K562 (cell line): ENCODE results near the gene MTF1. TPM values are rescaled to one million over a fixed set of nuclear protein-coding genes. Genes with fewer than 3 reads are reported as not detected.

Source experiments
- ETS1 ChIP-seq: conservative IDR thresholded peaks from 2 replicates; pipeline ENCODE4 v1.6.1; 2011; ENCODE audit warnings: low read depth, mild to moderate bottlenecking, low read length; ENCODE audit not compliant: control insufficient read depth
- FOXA1 ChIP-seq: fragments of 450-650 bp; IDR thresholded peaks from 2 replicates; pipeline ENCODE4 v1.6.1; 2016; ENCODE audit warnings: mild to moderate bottlenecking, borderline replicate concordance
- GTF3C2 ChIP-seq: IDR thresholded peaks from 3 replicates; pipeline ENCODE4 v1.6.1; 2011; ENCODE audit warnings: borderline replicate concordance, mild to moderate bottlenecking, moderate library complexity; ENCODE audit not compliant: insufficient read length; ENCODE audit errors: extremely low read depth
- MCM7 ChIP-seq, 2 experiments: fragments of 450-650 bp; IDR thresholded peaks; 2 replicates each; pipeline ENCODE4 v1.6.1; 2016 to 2018
- MTA3 ChIP-seq: fragments of 450-650 bp; formaldehyde crosslinking; IDR thresholded peaks from 2 replicates; pipeline ENCODE4 v1.6.1; 2017; ENCODE audit warnings: mild to moderate bottlenecking, borderline replicate concordance
- MXI1 ChIP-seq: IDR thresholded peaks from 2 replicates; pipeline ENCODE4 v1.6.1; 2011; ENCODE audit warnings: low read depth, mild to moderate bottlenecking, improper control_type of control experiment, low read length
- NRF1 ChIP-seq, 2 experiments: fragments of 450-650 bp; IDR thresholded peaks in 1 of 2; conservative IDR thresholded peaks in 1 of 2; 2 replicates each; pipeline ENCODE4 v1.6.1; 2014; ENCODE audit warnings: mild to moderate bottlenecking in 2 of 2
- ZBTB33 ChIP-seq: sonication (generic); formaldehyde crosslinking; IDR thresholded peaks from 2 replicates; pipeline ENCODE4 v1.8.1; 2023; ENCODE audit warnings: mild to moderate bottlenecking, missing genetic modification reagents
- ZBTB40 ChIP-seq, 2 experiments: fragments of 450-650 bp in 1 of 2; sonication (generic) in 1 of 2; formaldehyde crosslinking in 1 of 2; IDR thresholded peaks; 2 replicates each; pipeline versions ENCODE4 v1.7.1 to v1.9.0; 2016 to 2022; ENCODE audit warnings: inconsistent platforms in 1 of 2, mild to moderate bottlenecking in 1 of 2, missing genetic modification reagents in 1 of 2
- ZFPM2 ChIP-seq: fragments of 250-450 bp; sonication (Bioruptor Pico); IDR thresholded peaks from 2 replicates; pipeline ENCODE4 v1.5.1; 2022; ENCODE audit warnings: mild to moderate bottlenecking
- polyA plus RNA-seq, 8 experiments: library from polyadenylated mRNA; depleted of rRNA in 4 of 8; stranded (reverse) in 5 of 8; unstranded in 3 of 8; fragments of >200 nt; fragmentation: Nextera tagmentation in 2 of 8; fragmentation: Illumina TruSeq in 1 of 8; extraction: Ambion mirVana in 2 of 8; extraction: Trizol in 1 of 8; gene quantifications; 2 replicates each; pipeline versions ENCODE4 v1.2.1 to v1.2.3, GENCODE V29; 2011 to 2014; ENCODE audit warnings: inconsistent platforms in 1 of 8, missing spikeins in 1 of 8
- total RNA-seq, 7 experiments: library from RNA; depleted of rRNA in 6 of 7; stranded (reverse); fragments of >200 nt in 6 of 7; fragmentation: Illumina TruSeq in 2 of 7; extraction: Trizol in 2 of 7; gene quantifications; 2 replicates each; pipeline versions ENCODE4 v1.2.1 to v1.2.3, GENCODE V29; 2011 to 2021; ENCODE audit warnings: low replicate concordance in 1 of 7

The MTF1 gene
- total and polyA plus RNA-seq, 9 of the 15 experiments (the other 6 are each of a cell fraction or from before 2014, with no cell fraction given): 1.1 to 12.2 (median 4.3) TPM

- TF ChIP-seq ETS1 (peak; percentile 53; the same call in 1 of the 2 replicates), ZBTB40 (IDR thresholded peaks at IDR 0.05) (peak; percentile 99), ZBTB40 (CRISPR knock-in tag; IDR thresholded peaks at IDR 0.05) (no peak), MCM7 (IDR thresholded peaks at IDR 0.05) (no peak), ZFPM2 (CRISPR knock-in tag) (peak; percentile 93), MTA3 (peak; percentile 65), MXI1 (no peak; the same call in 1 of the 2 replicates), NRF1 (conservative IDR thresholded peaks at IDR 0.05 in 1 of 2, IDR thresholded peaks at IDR 0.05 in 1 of 2) (peak; percentile 83 to 86), ZBTB33 (CRISPR knock-in tag) (no peak; the same call in 1 of the 2 replicates), GTF3C2 (no peak), FOXA1 (no peak)
These were observed at the start of gene MTF1 (continued) for GRCh38 chr1:37859507-37860345.
